DND-41 (cell line): Measurements from ENCODE around the gene POU2F1.

Experiments
- ATAC-seq: fragments of 200-7000 bp; cut with Tn5 transposase; 3 replicates; pipeline ENCODE4 v1.9.1; 2021; ENCODE audit warnings: low read depth; ENCODE audit not compliant: insufficient read depth
- DNase-seq: peaks from one replicate; pipeline ENCODE4 v3.0.0-alpha.2; 2020
- H2AFZ ChIP-seq: 2 replicates; pipeline ENCODE4 v1.6.0; 2012; ENCODE audit warnings: low read depth, low read length
- H3K27ac ChIP-seq: 2 replicates; pipeline ENCODE4 v1.5.1; 2012; ENCODE audit warnings: low read length, inconsistent platforms
- H3K27me3 ChIP-seq: fragments of 200-600 bp; sonication (generic); 2 replicates; pipeline ENCODE4 v1.6.0; 2012; ENCODE audit warnings: low read length, mild to moderate bottlenecking, inconsistent platforms; ENCODE audit not compliant: insufficient read depth, poor library complexity
- H3K36me3 ChIP-seq: 2 replicates; pipeline ENCODE4 v1.5.1; 2012; ENCODE audit warnings: low read length, inconsistent platforms; ENCODE audit not compliant: insufficient read depth
- H3K4me1 ChIP-seq: 2 replicates; pipeline ENCODE4 v1.5.1; 2012; ENCODE audit warnings: mild to moderate bottlenecking, low read length; ENCODE audit not compliant: insufficient read depth
- H3K4me2 ChIP-seq: 2 replicates; pipeline ENCODE4 v1.6.0; 2012; ENCODE audit warnings: mild to moderate bottlenecking, moderate library complexity, low read length, inconsistent platforms; ENCODE audit not compliant: insufficient read depth
- H3K4me3 ChIP-seq, 2 experiments: fragments of 200-600 bp in 1 of 2; shearing (Covaris generic) in 1 of 2; 2 replicates each; pipeline ENCODE4 v1.5.1; 2012 to 2016; ENCODE audit warnings: inconsistent platforms in 2 of 2, low read length in 2 of 2, mild to moderate bottlenecking in 2 of 2, low read depth in 1 of 2, moderate library complexity in 1 of 2
- H3K79me2 ChIP-seq: 2 replicates; pipeline ENCODE4 v1.6.0; 2012; ENCODE audit warnings: low read length, inconsistent platforms; ENCODE audit not compliant: insufficient read depth
- H3K9ac ChIP-seq: 2 replicates; pipeline ENCODE4 v1.6.0; 2012; ENCODE audit warnings: low read depth, mild to moderate bottlenecking, inconsistent platforms, low read length, moderate library complexity
- H3K9me3 ChIP-seq: 2 replicates; pipeline ENCODE4 v1.5.1; 2012; ENCODE audit warnings: low read length, moderate library complexity, mild to moderate bottlenecking, inconsistent platforms; ENCODE audit not compliant: insufficient read depth, severe bottlenecking
- H4K20me1 ChIP-seq: 2 replicates; pipeline ENCODE4 v1.6.0; 2012; ENCODE audit warnings: low read length; ENCODE audit not compliant: insufficient read depth
- EZH2 ChIP-seq: IDR thresholded peaks from 3 replicates; pipeline ENCODE4 v1.6.1; 2012; ENCODE audit warnings: borderline replicate concordance, low read depth, mild to moderate bottlenecking, moderate library complexity, low read length, inconsistent platforms; ENCODE audit not compliant: severe bottlenecking
- TF ChIP-seq, protein P1 (sequence below): IDR thresholded peaks from 2 replicates; pipeline ENCODE4 v1.5.1; 2012; ENCODE audit warnings: borderline replicate concordance, low read length, moderate library complexity, mild to moderate bottlenecking; ENCODE audit not compliant: poor library complexity, severe bottlenecking; ENCODE audit errors: extremely low read depth

Gene POU2F1

DNA sequence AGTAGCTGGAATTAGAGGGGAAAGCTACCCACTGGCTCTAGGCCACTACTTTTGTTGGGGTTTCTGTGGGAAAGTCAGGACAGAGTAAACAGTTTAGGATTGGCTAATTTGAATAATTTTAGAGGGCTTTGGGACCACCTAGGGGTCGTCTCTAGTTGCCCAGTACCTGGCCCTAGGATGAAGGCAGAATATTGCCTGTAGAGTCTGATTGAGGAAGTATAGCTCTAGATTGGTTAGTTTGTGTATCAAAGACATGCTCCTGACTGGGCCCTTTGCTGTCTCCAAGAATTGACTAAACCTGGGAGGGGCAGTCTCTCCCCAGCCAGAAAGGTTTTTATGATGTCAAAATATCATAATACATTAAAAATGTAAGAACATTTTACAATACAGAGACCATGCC is 142.0 kb downstream of the POU2F1 start:
- H3K9ac ChIP-seq: no peak overlapping the region
- H2AFZ ChIP-seq: no peak overlapping the region
- peaks cover 43% of the 10 kb centered on the region for H3K79me2 ChIP-seq
- DNase-seq (no peak), ATAC-seq (no peak)
- no peaks in the 10 kb centered on the region for H3K4me1 ChIP-seq
- H3K36me3 ChIP-seq: peaks cover 4% of the 10 kb centered on the region; the same call in 1 of the 2 replicates
- TF ChIP-seq EZH2: no peak
- TF ChIP-seq, protein P1, sequence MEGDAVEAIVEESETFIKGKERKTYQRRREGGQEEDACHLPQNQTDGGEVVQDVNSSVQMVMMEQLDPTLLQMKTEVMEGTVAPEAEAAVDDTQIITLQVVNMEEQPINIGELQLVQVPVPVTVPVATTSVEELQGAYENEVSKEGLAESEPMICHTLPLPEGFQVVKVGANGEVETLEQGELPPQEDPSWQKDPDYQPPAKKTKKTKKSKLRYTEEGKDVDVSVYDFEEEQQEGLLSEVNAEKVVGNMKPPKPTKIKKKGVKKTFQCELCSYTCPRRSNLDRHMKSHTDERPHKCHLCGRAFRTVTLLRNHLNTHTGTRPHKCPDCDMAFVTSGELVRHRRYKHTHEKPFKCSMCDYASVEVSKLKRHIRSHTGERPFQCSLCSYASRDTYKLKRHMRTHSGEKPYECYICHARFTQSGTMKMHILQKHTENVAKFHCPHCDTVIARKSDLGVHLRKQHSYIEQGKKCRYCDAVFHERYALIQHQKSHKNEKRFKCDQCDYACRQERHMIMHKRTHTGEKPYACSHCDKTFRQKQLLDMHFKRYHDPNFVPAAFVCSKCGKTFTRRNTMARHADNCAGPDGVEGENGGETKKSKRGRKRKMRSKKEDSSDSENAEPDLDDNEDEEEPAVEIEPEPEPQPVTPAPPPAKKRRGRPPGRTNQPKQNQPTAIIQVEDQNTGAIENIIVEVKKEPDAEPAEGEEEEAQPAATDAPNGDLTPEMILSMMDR: no peak
- no peaks in the 10 kb centered on the region for H3K9me3 ChIP-seq
- no peak overlapping the region for H3K27ac ChIP-seq
- peaks cover 6% of the 10 kb centered on the region; the same call in 1 of the 2 replicates for H4K20me1 ChIP-seq
- H3K4me3 ChIP-seq: no peak overlapping the region
- no peak overlapping the region for H3K4me2 ChIP-seq
- no peaks in the 10 kb centered on the region for H3K27me3 ChIP-seq

DNA sequence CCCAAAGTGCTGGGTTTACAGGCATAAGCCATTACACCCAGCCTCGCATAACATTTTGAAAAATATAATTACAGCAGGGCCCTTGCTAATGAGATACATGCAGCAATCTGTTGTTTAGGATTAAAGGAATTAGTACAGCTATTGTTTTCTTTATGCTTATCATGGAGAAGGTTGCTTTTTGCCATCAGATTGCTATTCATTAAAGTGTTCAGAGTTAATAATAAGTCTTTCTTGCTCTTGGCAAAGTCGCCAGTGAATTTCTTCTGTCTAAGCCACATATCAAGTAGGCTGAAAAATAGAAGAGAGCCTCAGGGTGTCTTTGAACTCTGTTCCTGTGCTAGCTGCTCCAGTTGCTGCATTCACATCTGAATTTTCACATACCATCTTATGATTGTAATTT is 144.1 kb downstream of the POU2F1 start:
- H3K9me3 ChIP-seq: no peaks in the 10 kb centered on the region
- H4K20me1 ChIP-seq: 0 out of 2 replicates have a peak, but pooled peaks cover 6% of the 10 kb centered on the region
- peaks cover 29% of the 10 kb centered on the region for H3K79me2 ChIP-seq
- ATAC-seq (no peak), DNase-seq (no peak)
- no peak overlapping the region for H2AFZ ChIP-seq
- H3K4me3 ChIP-seq: no peak overlapping the region
- H3K36me3 ChIP-seq: peaks cover 4% of the 10 kb centered on the region; the same call in 1 of the 2 replicates
- H3K4me2 ChIP-seq: no peak overlapping the region
- no peak overlapping the region for H3K27ac ChIP-seq
- H3K4me1 ChIP-seq: no peaks in the 10 kb centered on the region
- TF ChIP-seq EZH2: no peak
- TF ChIP-seq, protein P1: no peak
- no peak overlapping the region for H3K9ac ChIP-seq
- no peaks in the 10 kb centered on the region for H3K27me3 ChIP-seq

DNA sequence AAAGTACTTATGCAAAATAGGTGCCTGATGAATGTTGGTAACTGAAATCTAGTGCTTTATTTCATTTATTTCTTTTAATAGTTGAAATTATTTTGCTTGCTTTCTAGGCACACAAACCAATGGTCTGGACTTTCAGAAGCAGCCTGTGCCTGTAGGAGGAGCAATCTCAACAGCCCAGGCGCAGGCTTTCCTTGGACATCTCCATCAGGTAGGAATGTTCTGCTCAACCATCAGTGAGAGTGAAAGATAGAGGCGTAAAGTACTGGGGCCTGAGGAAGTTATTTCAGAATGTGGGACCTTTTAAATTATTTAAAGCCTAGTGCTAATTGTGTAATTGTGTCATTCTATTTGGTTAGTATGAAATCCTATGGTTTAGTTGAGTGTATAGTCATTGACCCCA is 144.7 kb downstream of the POU2F1 start:
- Histone ChIP-seq H3K4me3 (no peak overlapping the region), H3K27ac (no peak overlapping the region), H3K4me1 (no peaks in the 10 kb centered on the region), H3K4me2 (no peak overlapping the region), H2AFZ (no peak overlapping the region), H3K27me3 (no peaks in the 10 kb centered on the region), H3K9ac (no peak overlapping the region), H3K9me3 (no peaks in the 10 kb centered on the region), H4K20me1 (0 out of 2 replicates have a peak, but pooled peaks cover 6% of the 10 kb centered on the region), H3K36me3 (peaks cover 4% of the 10 kb centered on the region; the same call in 1 of the 2 replicates), H3K79me2 (peaks cover 23% of the 10 kb centered on the region)
- ATAC-seq (no peak), DNase-seq (no peak)
- TF ChIP-seq EZH2: no peak

DNA sequence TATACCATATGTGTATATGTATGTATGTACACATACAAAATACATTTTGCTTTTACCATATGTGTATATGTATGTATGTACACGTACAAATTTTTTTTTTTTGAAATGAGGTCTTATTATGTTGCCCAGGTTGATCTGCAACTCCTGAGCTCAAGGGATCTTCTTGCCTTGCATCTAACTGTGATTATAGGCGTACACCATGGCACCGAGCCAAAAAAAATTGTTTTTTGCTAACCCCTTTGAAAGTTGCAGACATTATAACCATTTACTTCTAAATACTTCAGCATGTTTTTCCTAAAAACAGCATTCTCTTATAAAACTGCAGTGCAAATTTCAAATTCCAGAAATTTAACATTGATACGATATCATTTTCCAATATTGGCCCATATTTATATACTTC is 147.0 kb downstream of the POU2F1 start:
- DNase-seq (no peak), ATAC-seq (no peak)
- no peak overlapping the region for H2AFZ ChIP-seq
- H3K4me1 ChIP-seq: no peaks in the 10 kb centered on the region
- H3K27ac ChIP-seq: no peak overlapping the region
- no peak for TF ChIP-seq EZH2
- TF ChIP-seq, protein P1: no peak
- H3K9me3 ChIP-seq: no peaks in the 10 kb centered on the region
- H3K79me2 ChIP-seq: peaks cover 3% of the 10 kb centered on the region
- peaks cover 14% of the 10 kb centered on the region for H3K36me3 ChIP-seq
- H3K4me3 ChIP-seq: no peak overlapping the region
- no peaks in the 10 kb centered on the region for H3K27me3 ChIP-seq
- H3K9ac ChIP-seq: no peak overlapping the region
- no peak overlapping the region for H3K4me2 ChIP-seq
- H4K20me1 ChIP-seq: 0 out of 2 replicates have a peak, but pooled peaks cover under 1% of the 10 kb centered on the region
